ENCODE measurements around the gene ENTREP3.

DNA sequence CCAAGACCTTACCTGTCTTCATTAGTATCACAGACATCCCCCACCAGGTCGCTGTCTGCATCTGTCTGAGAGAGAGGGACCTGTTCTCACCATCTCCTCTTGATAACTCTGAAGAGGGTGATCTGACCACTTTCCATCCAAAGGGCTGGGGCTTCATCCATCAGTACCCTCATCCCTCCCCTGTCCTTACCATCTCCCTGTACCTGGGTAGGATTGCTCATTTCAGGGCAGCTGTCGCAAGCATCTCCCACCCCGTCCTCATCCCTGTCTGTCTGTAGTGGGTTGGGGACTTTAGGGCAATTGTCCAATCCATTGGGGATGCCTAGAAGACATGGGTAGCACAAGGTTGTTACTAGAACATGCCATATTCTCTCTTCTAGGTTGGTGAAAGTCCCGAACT lies 55.5 kb downstream of the ENTREP3 start:
- TF ChIP-seq POLR2A (IDR thresholded peaks at IDR 0.05), result no peak
- TF ChIP-seq POLR2AphosphoS5 (IDR thresholded peaks at IDR 0.05), result no peak

Data from stomach (tissue), 4 donors.